ENCODE results near the gene NAPEPLD.

- TF ChIP-seq ZNF658 (tag by site-specific recombination; IDR thresholded peaks at IDR 0.05) (no peak), CTCF (tag by site-specific recombination; IDR thresholded peaks at IDR 0.05) (no peak), ZNF510 (tag by site-specific recombination; IDR thresholded peaks at IDR 0.05; ENCODE audit: insufficient replicate concordance) (no peak)
Observed at GRCh38 chr7:103114576-103115008, 34.3 kb downstream of the NAPEPLD start.

Measured in HEK293 (cell line).